Type B pancreatic cell (in vitro differentiated cells): Measurements from ENCODE around the gene NOP58. TPM values are rescaled to one million over a fixed set of nuclear protein-coding genes. Genes with fewer than 3 reads are reported as not detected.

Experiments
- DNase-seq: peaks from one replicate; pipeline ENCODE4 v3.0.0; 2021; ENCODE audit warnings: mixed read lengths; ENCODE audit not compliant: unreplicated experiment; ENCODE audit errors: extremely low spot score
- H3K27ac Mint-ChIP-seq: 2 replicates; pipeline ENCODE4 v1.8.0; 2021; ENCODE audit warnings: mild to moderate bottlenecking, mixed read lengths
- H3K27me3 Mint-ChIP-seq: 2 replicates; pipeline ENCODE4 v1.8.0; 2021; ENCODE audit warnings: mixed read lengths
- H3K36me3 Mint-ChIP-seq: 2 replicates; pipeline ENCODE4 v1.8.0; 2021; ENCODE audit warnings: mixed read lengths
- H3K4me1 Mint-ChIP-seq: one replicate; pipeline ENCODE4 v1.8.0; 2021; ENCODE audit warnings: mixed read lengths; ENCODE audit not compliant: unreplicated experiment
- H3K4me3 Mint-ChIP-seq: 2 replicates; pipeline ENCODE4 v1.8.0; 2021; ENCODE audit warnings: mild to moderate bottlenecking, mixed read lengths
- H3K9me3 Mint-ChIP-seq: 2 replicates; pipeline ENCODE4 v1.8.0; 2021; ENCODE audit warnings: mixed read lengths
- total RNA-seq: library from RNA; stranded (reverse); gene quantifications from 2 replicates; pipeline ENCODE4 v1.2.1, GENCODE V29; 2021; ENCODE audit warnings: low replicate concordance
- TF ChIP-seq, protein P1 (sequence below): fragments of 200-600 bp; sonication (generic); conservative IDR thresholded peaks from 2 replicates; pipeline ENCODE4 v1.5.0; 2021; ENCODE audit warnings: antibody characterized with exemption, mild to moderate bottlenecking

Gene NOP58
- total RNA-seq, 1 donor from 2014 or later: 79.4 TPM

DNA sequence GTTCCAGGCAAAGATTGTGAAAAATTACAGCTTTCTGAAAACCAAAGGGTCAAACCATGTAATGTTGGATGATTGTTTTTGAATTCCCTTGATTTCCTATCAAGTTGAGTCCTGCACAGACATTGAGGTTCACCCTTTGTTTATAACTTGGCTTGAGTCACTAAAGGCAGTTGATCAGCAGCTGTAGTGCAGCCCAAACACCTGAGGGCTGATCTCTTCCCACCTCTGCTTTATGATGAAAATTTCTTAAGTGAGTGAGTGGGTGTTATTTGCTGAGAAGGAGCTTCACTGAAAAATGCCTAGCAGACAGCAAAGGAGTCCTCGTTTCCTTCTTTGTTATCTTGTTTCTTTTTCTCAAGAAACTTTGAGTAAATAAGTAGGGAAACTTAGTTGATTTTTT lies 78.6 kb downstream of the NOP58 start:
- H3K4me1 Mint-ChIP-seq: peaks cover 4% of the 10 kb centered on the region
- no peak overlapping the region for H3K4me3 Mint-ChIP-seq
- no peak overlapping the region for H3K27ac Mint-ChIP-seq
- peaks cover 4% of the 10 kb centered on the region for H3K36me3 Mint-ChIP-seq
- no peak for DNase-seq
- TF ChIP-seq, protein P1, sequence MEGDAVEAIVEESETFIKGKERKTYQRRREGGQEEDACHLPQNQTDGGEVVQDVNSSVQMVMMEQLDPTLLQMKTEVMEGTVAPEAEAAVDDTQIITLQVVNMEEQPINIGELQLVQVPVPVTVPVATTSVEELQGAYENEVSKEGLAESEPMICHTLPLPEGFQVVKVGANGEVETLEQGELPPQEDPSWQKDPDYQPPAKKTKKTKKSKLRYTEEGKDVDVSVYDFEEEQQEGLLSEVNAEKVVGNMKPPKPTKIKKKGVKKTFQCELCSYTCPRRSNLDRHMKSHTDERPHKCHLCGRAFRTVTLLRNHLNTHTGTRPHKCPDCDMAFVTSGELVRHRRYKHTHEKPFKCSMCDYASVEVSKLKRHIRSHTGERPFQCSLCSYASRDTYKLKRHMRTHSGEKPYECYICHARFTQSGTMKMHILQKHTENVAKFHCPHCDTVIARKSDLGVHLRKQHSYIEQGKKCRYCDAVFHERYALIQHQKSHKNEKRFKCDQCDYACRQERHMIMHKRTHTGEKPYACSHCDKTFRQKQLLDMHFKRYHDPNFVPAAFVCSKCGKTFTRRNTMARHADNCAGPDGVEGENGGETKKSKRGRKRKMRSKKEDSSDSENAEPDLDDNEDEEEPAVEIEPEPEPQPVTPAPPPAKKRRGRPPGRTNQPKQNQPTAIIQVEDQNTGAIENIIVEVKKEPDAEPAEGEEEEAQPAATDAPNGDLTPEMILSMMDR: no peak
- H3K9me3 Mint-ChIP-seq: no peaks in the 10 kb centered on the region
- no peaks in the 10 kb centered on the region for H3K27me3 Mint-ChIP-seq

DNA sequence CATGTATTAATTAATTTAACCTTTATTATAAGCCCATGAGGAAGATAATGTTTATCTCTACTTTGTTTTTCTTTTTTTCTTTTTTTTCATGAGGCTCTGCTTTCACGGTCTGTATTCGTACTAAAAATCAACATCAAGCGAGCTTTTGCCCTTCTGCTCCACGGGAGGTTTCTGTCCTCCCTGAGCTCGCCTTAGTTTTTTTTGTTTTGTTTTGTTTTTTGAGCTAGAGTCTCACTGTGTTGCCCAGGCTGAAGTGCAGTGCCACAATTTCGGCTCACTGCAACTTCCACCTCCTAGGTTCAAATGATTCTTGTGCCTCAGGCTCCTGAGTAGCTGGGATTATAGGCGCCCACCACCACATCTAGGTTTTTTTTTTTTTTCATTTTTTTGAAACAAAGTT lies 80.6 kb downstream of the NOP58 start:
- Mint-ChIP-seq H3K36me3 (no peaks in the 10 kb centered on the region), H3K4me3 (no peak overlapping the region), H3K9me3 (no peaks in the 10 kb centered on the region), H3K4me1 (no peaks in the 10 kb centered on the region), H3K27me3 (no peaks in the 10 kb centered on the region), H3K27ac (no peak overlapping the region)
- DNase-seq: no peak
- TF ChIP-seq, protein P1: no peak

Other genes with a start within 250 kb of the NOP58 start
- 50.0 and 68.6 TPM in 2 replicates for gene FZD7, start 231.9 kb upstream of the NOP58 start, total RNA-seq
- gene KIAA2012, start 192.5 kb upstream of the NOP58 start, total RNA-seq: 0.12 and 1.3 TPM in 2 replicates
- gene SUMO1, start 27.2 kb upstream of the NOP58 start, total RNA-seq: 102 and 119 TPM in 2 replicates
- 32.1 and 34.8 TPM in 2 replicates for gene BMPR2, start 110.6 kb downstream of the NOP58 start, total RNA-seq